ENCODE measurements around the gene PLPP2. TPM values are rescaled to one million over a fixed set of nuclear protein-coding genes. Genes with fewer than 3 reads are reported as not detected.

The PLPP2 gene
- total RNA-seq, 1 donor from 2014 or later, result 26.2 TPM

- no peak for TF ChIP-seq CTCF (IDR thresholded peaks at IDR 0.05; ENCODE audit: unreplicated experiment)
- peaks cover 2% of the 10 kb centered on the region for H3K27me3 Mint-ChIP-seq (ENCODE audit: unreplicated experiment)
- H3K4me1 Mint-ChIP-seq (ENCODE audit: unreplicated experiment), result no peaks in the 10 kb centered on the region
- DNase-seq (ENCODE audit: low spot score), result no peak
- no peak overlapping the region for H3K27ac Mint-ChIP-seq (ENCODE audit: unreplicated experiment)
- H3K36me3 Mint-ChIP-seq (ENCODE audit: low read depth, unreplicated experiment), result peaks cover 44% of the 10 kb centered on the region
- no peaks in the 10 kb centered on the region for H3K9me3 Mint-ChIP-seq (ENCODE audit: unreplicated experiment)
- H3K4me3 Mint-ChIP-seq (ENCODE audit: unreplicated experiment), result no peak overlapping the region
Observed at GRCh38 chr19:325937-326565, 34.8 kb upstream of the PLPP2 start.

- TF ChIP-seq CTCF (IDR thresholded peaks at IDR 0.05; ENCODE audit: unreplicated experiment), result no peak
- Mint-ChIP-seq H3K4me1 (ENCODE audit: unreplicated experiment) (no peaks in the 10 kb centered on the region), H3K9me3 (ENCODE audit: unreplicated experiment) (no peaks in the 10 kb centered on the region), H3K4me3 (ENCODE audit: unreplicated experiment) (no peak overlapping the region), H3K27me3 (ENCODE audit: unreplicated experiment) (peaks cover 2% of the 10 kb centered on the region), H3K36me3 (ENCODE audit: low read depth, unreplicated experiment) (peaks cover 45% of the 10 kb centered on the region), H3K27ac (ENCODE audit: unreplicated experiment) (no peak overlapping the region)
- no peak for DNase-seq (ENCODE audit: low spot score)
Observed at GRCh38 chr19:325173-325936, 34.2 kb upstream of the PLPP2 start.

- H3K27ac Mint-ChIP-seq (ENCODE audit: unreplicated experiment), result no peak overlapping the region
- H3K4me1 Mint-ChIP-seq (ENCODE audit: unreplicated experiment), result no peaks in the 10 kb centered on the region
- DNase-seq (ENCODE audit: low spot score), result no peak
- no peaks in the 10 kb centered on the region for H3K9me3 Mint-ChIP-seq (ENCODE audit: unreplicated experiment)
- H3K27me3 Mint-ChIP-seq (ENCODE audit: unreplicated experiment), result peaks cover 2% of the 10 kb centered on the region
- no peak for TF ChIP-seq CTCF (IDR thresholded peaks at IDR 0.05; ENCODE audit: unreplicated experiment)
- H3K4me3 Mint-ChIP-seq (ENCODE audit: unreplicated experiment), result no peak overlapping the region
- peaks cover 50% of the 10 kb centered on the region for H3K36me3 Mint-ChIP-seq (ENCODE audit: low read depth, unreplicated experiment)
Observed at GRCh38 chr19:324716-325115, 33.5 kb upstream of the PLPP2 start.

- H3K27ac Mint-ChIP-seq (ENCODE audit: unreplicated experiment), result no peak overlapping the region
- peaks cover 3% of the 10 kb centered on the region for H3K4me1 Mint-ChIP-seq (ENCODE audit: unreplicated experiment)
Observed at GRCh38 chr19:322616-323015, 31.4 kb upstream of the PLPP2 start.

More at GRCh38 chr19:322616-323015, 31.4 kb upstream of the PLPP2 start:
- Mint-ChIP-seq H3K4me3 (ENCODE audit: unreplicated experiment) (no peak overlapping the region), H3K9me3 (ENCODE audit: unreplicated experiment) (no peaks in the 10 kb centered on the region), H3K27me3 (ENCODE audit: unreplicated experiment) (peaks cover 3% of the 10 kb centered on the region), H3K36me3 (ENCODE audit: low read depth, unreplicated experiment) (peaks cover 43% of the 10 kb centered on the region)
- TF ChIP-seq CTCF (IDR thresholded peaks at IDR 0.05; ENCODE audit: unreplicated experiment), result no peak
- DNase-seq (ENCODE audit: low spot score), result no peak

All from endothelial cell (in vitro differentiated cells).